ENCODE measurements around the gene CCDC174.

Gene CCDC174

DNA sequence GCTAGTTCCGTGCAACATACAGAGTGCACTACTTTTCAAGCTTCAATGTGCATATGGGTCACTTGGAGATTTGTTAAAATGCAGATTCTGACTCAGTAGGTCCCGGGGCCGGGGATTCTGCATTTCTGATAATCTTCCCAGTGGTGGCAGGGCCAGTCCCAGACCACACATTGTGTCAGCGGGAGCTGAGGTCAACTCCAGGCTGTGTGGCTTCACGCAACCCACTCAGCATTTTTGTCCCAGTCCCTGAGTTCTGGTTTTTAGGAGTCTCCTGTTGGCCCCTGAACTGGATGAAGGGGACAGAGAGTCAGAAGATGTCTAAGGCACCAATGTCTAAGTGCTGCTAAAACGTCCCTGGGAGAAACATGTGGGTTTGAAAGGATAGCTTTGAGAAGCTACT lies 26.1 kb upstream of the CCDC174 start:
- DNase-seq (ENCODE audit: low spot score) = no peak

DNA sequence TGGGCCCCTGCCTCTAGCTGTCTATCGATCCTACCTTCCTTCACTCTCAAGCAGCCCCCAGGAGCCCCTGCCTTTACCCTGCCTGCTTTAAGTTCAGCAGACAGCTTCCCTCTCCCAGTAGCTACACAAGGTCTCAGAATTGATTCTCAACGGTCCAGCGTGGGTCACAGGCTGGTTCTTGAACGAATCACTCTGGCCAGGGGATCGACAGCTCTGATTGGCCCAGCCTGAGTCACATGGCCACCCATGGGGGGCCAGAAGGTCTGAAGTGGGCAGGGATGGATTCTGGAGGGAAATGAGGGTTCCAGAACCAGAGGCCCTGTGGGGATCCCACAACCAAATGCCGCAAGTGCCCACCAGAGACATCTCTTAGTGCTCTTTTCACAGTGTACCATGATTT lies 23.7 kb upstream of the CCDC174 start:
- no peak for DNase-seq (ENCODE audit: low spot score)

DNA sequence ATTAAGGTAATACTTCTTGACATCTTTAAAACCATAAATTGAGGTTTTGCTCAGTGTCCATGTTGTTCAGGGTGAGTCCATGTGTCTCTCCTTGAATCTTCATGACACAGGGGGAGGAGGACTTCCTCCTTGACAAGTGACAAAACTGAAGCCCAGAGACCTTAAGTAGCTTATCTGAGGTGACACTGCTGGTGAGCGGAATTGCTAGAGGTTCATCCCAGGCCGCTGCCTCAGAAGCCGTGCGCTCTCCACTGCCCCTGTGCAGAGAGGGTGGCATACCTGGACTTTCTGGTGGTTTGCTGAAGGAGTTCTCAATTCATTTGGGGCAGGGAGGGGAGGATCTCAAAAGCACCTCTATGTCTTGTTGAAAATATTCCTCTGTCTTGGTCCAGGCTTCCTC lies 23.2 kb upstream of the CCDC174 start:
- DNase-seq (ENCODE audit: low spot score) = no peak

DNA sequence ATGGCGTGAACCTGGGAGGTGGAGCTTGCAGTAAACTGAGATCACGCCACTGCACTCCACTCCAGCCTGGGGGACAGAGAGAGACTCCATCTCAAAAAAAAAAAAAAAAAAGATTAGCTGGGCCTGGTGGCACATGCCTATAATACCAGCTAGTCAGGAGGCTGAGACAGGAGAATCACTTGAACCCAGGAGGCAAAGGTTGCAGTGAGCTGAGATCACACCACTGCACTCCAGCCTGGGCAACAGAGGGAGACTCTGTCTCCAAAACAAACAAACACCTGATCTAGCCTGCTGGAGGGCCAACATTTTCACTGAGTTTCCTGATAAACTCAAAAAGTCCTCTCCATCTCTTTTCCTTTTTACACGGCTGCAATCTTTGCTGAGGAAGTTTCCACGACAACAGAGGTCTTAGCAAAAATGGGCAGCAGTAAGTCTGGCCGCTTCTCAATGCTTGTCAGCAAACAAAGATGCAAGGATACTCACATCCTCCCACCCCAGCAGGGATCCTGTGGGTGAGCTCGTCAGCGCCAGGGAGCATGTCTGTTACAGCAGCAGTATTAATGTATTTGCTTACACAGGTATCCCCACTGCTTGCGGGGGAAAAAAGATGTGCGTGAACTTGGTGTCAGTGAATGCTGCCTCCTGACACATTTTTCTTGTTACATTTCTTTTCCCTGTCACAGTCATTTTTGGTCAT lies 21.0 kb upstream of the CCDC174 start:
- DNase-seq (ENCODE audit: low spot score) = no peak

DNA sequence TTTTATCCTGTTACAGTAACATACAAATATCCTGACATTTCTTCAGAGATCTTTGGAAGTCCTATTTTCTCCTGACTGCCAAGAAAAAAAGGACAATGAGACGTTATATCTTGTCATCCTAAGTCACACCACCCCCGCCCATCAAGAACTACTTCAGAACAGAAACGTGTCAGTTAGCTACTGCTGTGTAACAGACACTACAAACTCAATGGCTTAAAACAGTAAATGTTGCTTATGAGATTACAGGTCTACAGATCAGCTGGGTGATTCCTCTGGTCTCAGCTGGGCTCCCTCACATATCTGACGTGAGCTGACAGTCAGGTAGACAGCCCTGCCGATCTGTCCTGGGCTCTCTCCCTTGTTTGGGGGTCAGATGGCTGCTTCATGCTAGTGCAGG lies 20.5 kb upstream of the CCDC174 start:
- no peak for DNase-seq (ENCODE audit: low spot score)

DNA sequence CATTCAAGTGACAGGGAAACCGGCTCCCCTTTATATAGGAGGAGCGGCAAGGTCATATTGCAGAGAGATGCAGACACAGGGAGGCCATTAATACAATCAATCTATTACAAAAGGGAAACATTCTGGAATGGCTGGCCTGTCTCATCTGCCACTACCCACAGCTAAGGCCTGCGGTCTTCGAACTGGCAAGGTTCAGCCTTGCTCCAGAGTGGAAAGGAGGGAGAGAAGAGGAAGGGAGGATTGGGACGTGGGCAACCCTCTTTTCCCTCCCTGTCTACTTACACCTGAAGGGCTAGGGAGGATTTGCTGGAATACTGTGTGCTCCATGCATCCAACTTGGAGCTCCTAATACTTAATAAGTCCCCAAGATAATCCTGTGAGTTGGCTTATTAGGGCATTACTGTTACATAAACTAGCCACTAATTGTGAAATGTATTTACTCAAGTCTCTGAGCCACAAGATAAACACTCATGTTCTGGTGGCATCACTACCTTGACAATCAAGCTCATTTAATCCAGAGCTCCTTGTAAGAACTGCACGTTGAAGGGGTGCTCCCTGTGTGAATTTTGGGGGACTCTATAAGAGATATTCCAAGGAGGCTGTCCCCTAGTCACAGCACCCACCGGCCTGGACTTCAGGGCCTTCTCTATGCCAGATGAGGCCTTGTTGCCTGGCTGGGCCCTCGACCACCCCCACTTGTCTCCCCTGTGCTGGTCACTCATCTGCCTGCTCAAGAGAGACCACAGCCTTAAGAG lies 19.7 kb upstream of the CCDC174 start:
- no peak for DNase-seq (ENCODE audit: low spot score)

DNA sequence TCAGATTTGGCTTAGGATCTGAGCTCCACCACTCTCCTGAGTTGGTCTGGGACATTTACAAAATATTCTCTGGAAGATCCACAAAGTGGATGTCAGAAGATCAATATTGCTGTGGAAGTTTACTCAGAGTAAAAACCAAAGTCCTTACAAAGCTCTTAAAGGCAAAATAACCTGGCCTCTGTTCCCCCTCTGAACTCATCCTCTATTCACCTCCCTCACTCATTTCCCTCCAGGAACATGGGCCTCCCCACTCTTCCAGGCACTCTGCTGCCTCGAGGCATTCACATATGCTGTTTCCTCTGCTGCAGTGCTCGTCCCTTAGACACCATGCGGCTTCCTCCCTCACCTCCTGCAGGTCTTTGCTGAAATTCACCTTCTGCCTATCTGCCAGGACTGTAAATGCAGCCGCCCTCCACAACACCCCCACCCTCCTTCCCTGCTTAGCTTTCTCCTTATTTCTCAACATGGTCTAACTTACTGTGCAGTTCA lies 19.1 kb upstream of the CCDC174 start:
- no peak for DNase-seq (ENCODE audit: low spot score)

DNA sequence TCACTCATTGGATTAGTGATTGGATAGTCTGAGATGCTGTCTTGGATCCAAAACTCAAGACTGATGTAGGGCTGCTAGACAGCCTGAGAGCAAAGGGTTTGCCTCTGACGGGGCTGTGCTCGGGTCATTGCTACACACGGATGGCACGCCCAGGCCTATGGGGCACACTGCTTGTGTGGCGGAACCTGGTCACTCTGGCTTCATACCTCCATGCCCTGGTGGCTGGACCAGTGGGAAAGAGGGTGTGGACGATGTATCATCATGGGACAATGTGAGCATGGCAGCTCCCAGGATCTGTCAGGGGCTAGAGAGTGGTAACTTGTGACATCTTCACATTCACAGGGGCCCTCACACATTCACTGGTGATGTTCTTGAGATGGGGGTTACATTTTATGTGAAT lies 18.1 kb upstream of the CCDC174 start:
- no peak for DNase-seq (ENCODE audit: low spot score)

DNA sequence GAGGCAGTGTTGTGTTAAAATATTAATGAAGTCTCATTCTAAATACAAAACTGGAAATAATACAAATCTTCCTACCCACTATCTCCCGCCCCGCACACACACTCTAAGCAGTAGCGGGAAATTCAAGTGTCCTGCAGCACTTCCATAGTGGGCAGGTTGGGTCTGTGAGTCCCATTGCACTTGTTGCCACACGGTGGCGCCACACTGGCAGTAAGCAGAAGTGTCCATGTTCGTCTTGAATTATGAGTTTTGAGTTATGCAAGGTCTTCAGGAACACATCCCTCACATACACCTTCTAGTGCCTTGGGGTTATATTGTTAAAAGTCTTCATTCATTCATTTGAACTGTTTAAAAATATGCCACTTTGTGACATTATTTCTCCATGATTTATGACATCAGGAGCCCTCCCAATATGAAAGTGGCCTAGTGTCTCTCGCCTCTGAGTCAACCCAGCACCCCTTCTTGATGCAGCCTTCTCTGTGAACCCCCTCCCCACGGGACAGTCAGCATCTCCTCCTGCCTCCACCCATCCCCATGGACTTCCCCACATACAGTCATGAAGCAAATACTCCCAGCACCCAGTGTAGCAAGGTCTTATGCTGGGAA lies 17.6 kb upstream of the CCDC174 start:
- DNase-seq (ENCODE audit: low spot score) = peak; percentile 58

DNA sequence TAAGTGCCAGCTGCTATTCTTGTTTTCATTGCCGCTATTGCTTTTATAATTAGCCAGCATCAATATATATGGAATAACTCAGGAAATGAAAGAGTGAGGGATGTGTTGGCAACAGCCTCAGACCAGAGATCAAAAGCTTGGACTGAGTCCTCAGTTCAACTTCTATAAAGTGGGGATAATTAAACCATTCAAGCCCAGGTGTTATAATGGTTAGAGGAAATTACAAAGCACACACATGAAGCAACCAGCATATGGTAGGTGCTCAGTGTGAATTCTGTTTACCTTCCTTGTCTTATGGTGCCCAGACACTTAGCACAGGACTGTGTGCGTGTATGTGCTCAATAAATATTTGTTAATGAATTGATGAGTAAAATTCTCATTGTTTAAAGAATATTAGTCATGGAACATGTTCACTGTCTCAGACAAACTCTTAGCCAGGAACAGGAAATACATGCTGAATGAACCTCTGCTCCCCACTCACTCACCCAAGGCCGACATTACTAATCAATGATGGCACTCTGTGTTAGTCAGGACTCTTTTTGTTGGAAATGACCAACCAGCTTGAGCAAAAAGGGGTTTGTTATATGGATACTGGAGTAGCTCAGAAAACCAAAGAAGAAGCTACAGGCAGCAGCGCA lies 16.7 kb upstream of the CCDC174 start:
- DNase-seq (ENCODE audit: low spot score) = no peak

DNA sequence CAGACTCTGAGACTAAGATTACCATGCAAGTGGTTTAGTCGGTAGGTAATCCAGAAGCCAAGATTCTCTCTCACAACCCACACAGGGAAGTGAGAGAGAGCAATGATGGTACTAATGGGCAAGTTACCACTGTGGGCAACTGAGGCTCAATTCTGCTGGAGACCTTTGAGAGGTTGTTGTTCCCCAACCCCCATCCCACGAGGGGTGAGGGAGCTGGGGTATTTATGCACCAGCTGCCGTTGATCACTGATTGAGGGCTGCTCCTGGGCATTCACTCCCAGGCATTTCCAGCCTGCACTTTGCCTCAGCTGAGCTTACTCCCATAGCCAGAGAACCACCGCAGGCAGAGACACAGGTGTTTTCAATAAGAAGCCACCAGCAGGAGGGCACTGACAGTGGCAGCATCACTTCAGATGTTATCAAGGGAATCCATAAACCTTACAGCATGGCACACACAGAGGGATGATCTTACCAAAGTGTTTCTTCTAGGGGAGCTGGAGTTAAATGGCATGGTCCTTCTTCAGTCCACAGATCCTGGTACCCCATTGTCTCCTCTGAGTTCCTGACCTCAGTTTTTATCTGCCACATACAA lies 15.0 kb upstream of the CCDC174 start:
- DNase-seq (ENCODE audit: low spot score) = no peak

DNA sequence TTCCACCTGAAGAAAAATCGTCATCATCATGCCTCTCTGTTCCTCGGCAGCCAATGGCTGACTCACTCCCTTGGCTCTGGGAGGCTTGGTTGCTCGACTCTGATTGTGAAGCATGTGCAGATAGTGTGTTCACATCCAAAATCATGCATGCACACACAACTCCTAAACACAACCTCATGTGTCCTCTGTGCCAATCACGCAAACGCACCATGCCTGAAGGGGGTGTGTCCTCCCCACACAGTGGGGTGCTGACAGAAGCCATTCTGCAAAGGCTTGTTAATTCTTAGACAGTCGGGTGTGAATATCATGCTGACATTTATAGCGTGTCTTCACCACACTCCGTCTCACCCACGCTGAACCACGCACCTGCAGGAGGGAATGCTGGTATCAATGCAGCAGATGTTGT lies 11.4 kb upstream of the CCDC174 start:
- no peak for DNase-seq (ENCODE audit: low spot score)

DNA sequence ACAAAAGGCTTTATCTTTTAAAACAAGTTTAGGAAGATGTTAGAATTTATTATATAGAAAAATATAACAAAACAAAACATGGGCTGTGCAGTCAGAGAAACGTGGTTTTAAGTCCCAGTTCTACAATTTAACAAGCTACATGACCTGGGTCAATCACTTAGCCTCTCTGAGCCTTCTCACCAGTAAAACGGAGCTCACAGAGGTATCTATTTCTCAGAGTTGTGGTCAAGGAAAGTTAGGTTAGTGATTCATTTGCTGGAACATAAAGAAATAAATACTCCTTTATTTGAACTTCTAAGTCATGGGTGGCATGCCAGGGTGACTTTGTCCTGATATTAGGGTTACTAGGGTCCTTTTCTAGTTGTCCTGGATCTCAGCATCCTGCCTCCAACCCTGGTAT lies 10.8 kb upstream of the CCDC174 start:
- DNase-seq (ENCODE audit: low spot score) = no peak

DNA sequence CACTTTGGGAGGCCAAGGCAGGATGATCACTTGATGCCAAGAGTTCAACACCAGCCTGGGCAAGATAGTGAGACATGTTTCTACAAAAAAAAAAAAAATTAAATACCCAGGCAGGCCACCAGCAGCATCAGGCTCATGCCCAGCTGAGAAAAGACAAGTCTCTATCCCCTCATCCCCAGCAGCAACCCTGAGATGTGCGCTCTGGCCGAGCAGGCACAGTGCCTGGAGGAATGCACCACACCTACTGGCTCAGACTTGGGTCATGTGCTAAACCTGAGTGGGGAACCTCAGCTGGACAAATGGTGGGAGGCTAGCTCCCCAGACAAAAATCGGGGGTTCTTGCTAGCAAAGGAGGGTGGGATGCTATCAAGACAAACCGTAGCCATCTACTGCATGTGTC lies 10.2 kb upstream of the CCDC174 start:
- DNase-seq (ENCODE audit: low spot score) = no peak

DNA sequence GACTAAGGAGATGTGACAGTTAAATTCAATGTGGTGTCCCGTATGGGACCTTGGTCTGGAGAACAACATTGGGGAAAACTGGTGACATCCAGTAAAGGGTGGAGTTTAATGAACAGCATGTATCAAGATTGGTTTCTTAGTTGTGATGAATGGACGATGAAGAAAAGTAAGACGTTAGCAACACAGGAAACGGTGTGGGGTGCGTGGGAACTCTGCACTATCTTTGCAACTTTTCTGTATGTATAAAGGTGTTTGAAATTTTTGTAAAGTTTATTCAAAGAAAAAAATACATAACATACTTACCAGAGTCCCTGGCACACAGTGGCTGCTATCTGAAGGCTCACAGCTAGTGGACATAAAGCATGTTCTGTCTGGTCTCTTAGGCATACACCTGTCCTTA lies 6.1 kb upstream of the CCDC174 start:
- DNase-seq (ENCODE audit: low spot score) = no peak

DNA sequence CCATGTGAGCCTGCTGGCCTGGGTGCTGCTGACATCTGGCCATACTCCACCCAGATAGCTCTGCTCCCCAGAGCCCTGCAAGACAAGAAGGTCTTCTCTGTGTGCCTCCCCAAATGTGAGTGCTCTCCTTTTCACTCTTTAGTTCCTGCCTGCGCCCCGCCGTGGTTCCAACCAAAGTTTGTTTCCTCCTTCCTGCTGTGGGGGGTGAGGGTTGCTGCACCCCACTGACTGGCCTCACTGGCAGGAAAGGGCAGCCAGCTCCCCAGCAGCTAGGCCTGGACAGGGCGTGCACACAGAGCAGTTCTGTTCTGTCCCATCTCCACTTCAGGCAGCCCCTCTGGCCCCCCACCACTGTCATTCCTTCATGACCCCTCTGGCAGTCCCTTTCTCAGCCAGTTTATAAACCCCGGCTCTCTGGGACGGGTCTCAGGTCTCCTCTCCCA lies 5.4 kb upstream of the CCDC174 start:
- DNase-seq (ENCODE audit: low spot score) = no peak

DNA sequence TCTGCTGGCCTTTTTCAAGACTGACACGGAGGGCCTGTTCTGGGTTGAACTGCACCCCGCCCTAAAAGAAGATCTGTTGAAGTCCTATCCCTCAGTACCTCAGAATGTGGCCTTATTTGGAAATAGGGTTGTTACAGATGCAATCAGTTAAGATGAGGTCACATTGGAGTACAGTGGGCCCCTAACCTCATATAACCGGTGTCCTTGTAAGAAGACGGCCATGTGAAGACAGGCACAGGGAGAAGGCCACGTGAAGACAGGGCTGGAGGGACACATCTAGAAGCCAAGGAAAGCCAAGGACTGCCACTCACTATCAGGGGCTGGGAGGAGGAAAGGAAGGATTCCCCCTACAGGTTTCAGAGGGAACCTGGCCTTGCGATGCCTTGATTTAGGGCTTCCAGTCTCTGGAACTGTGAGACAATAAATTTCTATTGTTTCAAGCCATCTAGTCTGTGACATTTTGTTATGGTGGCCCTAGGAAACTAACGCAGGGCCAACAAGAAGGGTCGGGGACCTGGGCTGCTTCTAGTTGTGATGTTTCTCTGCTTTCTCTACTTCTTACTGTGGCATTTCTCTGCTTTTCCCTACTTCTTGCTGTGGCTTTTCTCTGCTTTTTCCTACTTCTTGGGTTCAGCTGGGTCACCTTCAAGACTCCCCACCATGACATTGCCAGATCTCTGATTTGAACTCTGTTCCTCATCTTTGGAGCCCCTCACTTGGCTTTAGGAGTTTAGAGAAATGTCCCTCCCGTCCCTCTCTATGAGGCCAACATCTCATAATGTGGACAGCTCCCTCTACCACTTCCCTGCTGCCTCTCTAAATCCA lies 4.8 kb upstream of the CCDC174 start:
- no peak for DNase-seq (ENCODE audit: low spot score)

DNA sequence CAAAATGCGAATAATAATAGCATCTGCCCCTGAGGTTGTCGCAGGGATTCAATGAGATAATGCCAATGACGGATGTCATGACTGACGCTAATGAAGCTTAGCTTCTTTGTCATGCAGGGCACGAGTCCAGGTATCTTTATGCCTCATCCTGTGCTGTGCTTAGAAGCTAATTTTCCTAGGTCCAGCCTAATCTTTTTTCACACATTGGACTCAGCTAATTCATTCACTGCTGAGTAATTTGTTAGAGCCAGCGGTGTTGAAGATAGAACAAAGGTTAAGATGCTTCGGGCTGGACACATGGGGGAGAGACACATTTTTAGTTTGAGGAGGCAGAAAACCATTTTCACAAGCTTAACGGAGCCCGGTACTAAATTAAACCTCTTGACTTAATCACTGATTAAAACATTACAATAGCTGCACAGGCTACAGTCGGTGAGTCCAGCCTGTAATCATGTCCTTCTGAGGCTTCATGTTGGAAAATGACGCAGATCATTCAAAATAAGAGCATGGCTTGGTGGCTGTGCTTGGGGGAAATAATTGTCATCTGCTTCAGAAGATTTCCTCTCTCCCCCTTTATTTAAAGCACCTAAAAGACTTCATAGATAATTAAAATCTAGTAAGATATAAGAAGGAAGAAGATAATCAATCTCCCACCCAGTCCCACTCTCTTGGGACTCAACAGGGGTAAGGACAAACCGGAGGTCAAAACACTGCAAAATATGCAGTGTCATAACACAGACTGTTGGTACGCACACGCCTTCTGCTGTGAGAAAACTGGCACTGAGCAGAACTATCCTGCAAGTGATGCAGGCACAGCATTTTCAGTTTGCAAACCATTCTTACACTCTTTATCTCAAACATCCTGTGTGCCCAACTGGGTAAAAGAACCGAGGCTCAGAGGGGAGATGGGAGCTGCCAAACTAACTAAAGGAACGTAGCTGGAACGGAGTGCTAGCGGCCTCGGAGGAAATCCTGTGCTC lies 3.3 kb upstream of the CCDC174 start:
- no peak for DNase-seq (ENCODE audit: low spot score)

DNA sequence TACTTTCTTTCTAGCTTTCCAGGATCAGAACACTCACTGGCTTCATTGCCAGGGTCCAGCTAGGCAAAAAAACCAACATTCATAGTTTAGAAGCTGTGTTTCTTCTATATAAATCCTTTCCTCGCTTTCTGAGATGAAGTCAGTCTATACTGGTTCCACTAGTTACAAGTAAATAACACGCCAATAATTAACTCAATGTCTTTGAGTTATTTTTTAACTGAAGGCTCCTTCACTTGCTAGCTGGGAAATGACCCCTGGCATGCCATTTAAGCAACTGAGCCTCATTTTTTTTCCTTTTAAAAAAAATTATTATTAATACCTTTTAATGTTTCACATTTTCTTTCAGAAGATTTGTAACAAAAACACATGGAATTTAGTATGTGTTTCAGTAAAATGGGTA lies 2.1 kb upstream of the CCDC174 start:
- DNase-seq (ENCODE audit: low spot score) = no peak

DNA sequence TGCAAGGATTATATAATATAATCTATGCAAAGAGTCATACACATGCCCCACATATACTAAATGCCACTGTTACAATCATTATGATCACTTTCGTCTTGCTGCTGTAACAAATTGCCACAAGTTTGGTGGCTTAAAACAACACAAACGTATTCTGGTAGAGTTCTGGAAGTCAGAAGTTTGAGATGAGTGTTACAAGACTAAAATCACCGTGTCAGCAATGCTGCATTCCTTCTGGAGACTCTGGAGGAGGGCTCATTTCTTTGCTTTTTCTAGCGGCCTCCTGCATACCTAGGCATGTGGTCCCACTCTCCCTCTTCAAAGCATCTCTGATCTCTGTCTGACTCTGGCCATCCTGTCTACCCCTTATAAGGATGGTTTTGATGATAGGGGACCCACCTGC lies 1.4 kb upstream of the CCDC174 start:
- DNase-seq (ENCODE audit: low spot score) = no peak

All from activated CD4-positive, alpha-beta T cell treated with anti-CD3 and anti-CD28 coated beads, Interleukin-2, Interleukin-4, amounts not matched to agents 100 ng/mL and 50 ng/mL, durations not matched to agents 16 hours and 8 hours (primary cell).